GM12874 (cell line): ENCODE measurements around the gene SGPL1.

ENCODE experiments used
- CTCF ChIP-seq: IDR thresholded peaks from 2 replicates; pipeline ENCODE4 v1.5.1; 2011; ENCODE audit warnings: low read depth, mild to moderate bottlenecking, control low read depth, low read length, moderate library complexity; ENCODE audit not compliant: insufficient read depth

SGPL1 gene

GRCh38 chr10:70849582-70850016, 33.9 kb downstream of the SGPL1 start:
- no peak for TF ChIP-seq CTCF

- TF ChIP-seq CTCF: no peak
Measured at GRCh38 chr10:70850097-70850496, 34.3 kb downstream of the SGPL1 start.

GRCh38 chr10:70851597-70852475, 36.1 kb downstream of the SGPL1 start:
- no peak for TF ChIP-seq CTCF

GRCh38 chr10:70853038-70853437, 37.3 kb downstream of the SGPL1 start:
- TF ChIP-seq CTCF: no peak

- no peak for TF ChIP-seq CTCF
Measured at GRCh38 chr10:70853457-70853856, 37.7 kb downstream of the SGPL1 start.

GRCh38 chr10:70856454-70856853, 40.7 kb downstream of the SGPL1 start:
- no peak for TF ChIP-seq CTCF

- no peak for TF ChIP-seq CTCF
Measured at GRCh38 chr10:70858759-70859158, 43.0 kb downstream of the SGPL1 start.
